Mammary epithelial cell (primary cell): ENCODE results near the gene CDCA5.

ENCODE experiments used
- CTCF ChIP-seq, 2 donors: IDR thresholded peaks in 1 of 2; conservative IDR thresholded peaks in 1 of 2; 2 replicates each; pipeline ENCODE4 v1.5.1; 2011 to 2012; ENCODE audit warnings: inconsistent platforms in 2 of 2, low read length in 2 of 2, mild to moderate bottlenecking in 2 of 2, control low read depth in 1 of 2, low read depth in 1 of 2; ENCODE audit not compliant: insufficient read depth in 1 of 2; ENCODE audit errors: extremely low read depth in 1 of 2
- EZH2 ChIP-seq: IDR thresholded peaks from 2 replicates; pipeline ENCODE4 v1.6.1; 2012; ENCODE audit warnings: low read length, inconsistent platforms, borderline replicate concordance

DNA sequence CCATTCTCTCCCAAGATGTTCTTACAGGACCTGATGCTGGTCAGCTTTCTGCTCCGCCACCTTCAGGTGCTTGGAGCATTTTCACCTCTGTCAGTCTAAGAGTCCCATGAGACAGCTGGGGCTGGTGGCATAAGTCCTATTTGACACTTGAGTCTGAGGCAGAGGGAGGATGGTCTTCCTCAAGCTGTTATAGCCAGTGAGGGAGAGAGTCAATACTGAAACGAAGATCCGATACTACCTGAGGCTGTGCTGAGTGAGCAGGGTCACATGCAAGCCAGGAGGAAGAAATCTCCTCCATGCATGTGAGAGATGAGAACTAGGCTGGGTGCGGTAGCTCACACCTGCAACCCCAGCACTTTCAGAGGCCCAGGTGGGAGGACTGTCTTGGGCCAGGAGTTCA is 5.8 kb upstream of the CDCA5 start:
- TF ChIP-seq EZH2 (no peak), CTCF (conservative IDR thresholded peaks at IDR 0.05 in 1 of 2, IDR thresholded peaks at IDR 0.05 in 1 of 2; ENCODE audit: extremely low read depth in 1 of 2, insufficient read depth in 1 of 2, low read depth in 1 of 2, low read length in 2 of 2) (no peak)
